SK-N-MC (cell line): Measurements from ENCODE around the gene RBMXL3.

ENCODE experiments used
- EZH2 ChIP-seq: fragments of 200-600 bp; sonication (generic); IDR thresholded peaks from one replicate; pipeline ENCODE4 v1.6.1; 2017; ENCODE audit warnings: antibody characterized with exemption
- POLR2AphosphoS5 ChIP-seq: IDR thresholded peaks from 2 replicates; pipeline ENCODE4 v1.6.1; 2012; ENCODE audit warnings: mild to moderate bottlenecking, low read depth, low read length, borderline replicate concordance

- TF ChIP-seq POLR2AphosphoS5, result no peak
- TF ChIP-seq EZH2, result no peak
These were observed 47.2 kb upstream of the RBMXL3 start for GRCh38 chrX:115142057-115142456.
